HepG2 (cell line): ENCODE measurements around the gene PAXX. TPM values are rescaled to one million over a fixed set of nuclear protein-coding genes. Genes with fewer than 3 reads are reported as not detected.

Source experiments
- ATAC-seq: fragments of 200-7000 bp; cut with Tn5 transposase; 3 replicates; pipeline ENCODE4 v1.9.1; 2020; ENCODE audit warnings: mild to moderate bottlenecking, moderate library complexity
- BruUV-seq: library from RNA; stranded (reverse); fragments of 400-500 nt; replicated peaks from 2 replicates; lab custom pipeline; 2021; lab: Mats Ljungman, UMichigan
- CTCF ChIA-PET: fragments of 300-600 bp; formaldehyde crosslinking; extraction: SDS; loops from one replicate; lab custom pipeline; 2021; ENCODE audit warnings: low total read pairs, inconsistent platforms, low intra/inter-chr PET ratio; lab: Yijun Ruan, JAX
- POLR2A ChIA-PET: fragments of 350-600 bp; sonication (Branson Sonifier 250); formaldehyde crosslinking; loops from one replicate; lab custom pipeline; 2020; ENCODE audit warnings: antibody characterized with exemption, inconsistent platforms; lab: Yijun Ruan, JAX
- DNase-seq: peaks from one replicate; pipeline ENCODE4 v3.0.0-alpha.2; 2015; ENCODE audit warnings: low spot score
- FAIRE-seq: peaks from 3 replicates; lab custom pipeline; 2011; peaks lifted over from hg19 to GRCh38; lab: Jason Lieb, UNC
- H2AFZ ChIP-seq: one replicate; pipeline ENCODE4 v1.6.1; 2011; ENCODE audit warnings: low read length, inconsistent platforms
- H3K27ac ChIP-seq: fragments of 300-600 bp; 3 replicates; pipeline ENCODE4 v1.8.0; 2011; ENCODE audit warnings: mixed run types, mild to moderate bottlenecking, mixed read lengths, low read length, inconsistent platforms; ENCODE audit not compliant: insufficient read depth; ENCODE audit errors: extremely low read length
- H3K27me3 ChIP-seq, 2 experiments: fragments of 200-600 bp in 1 of 2; 2 replicates in 1 of 2; 3 replicates in 1 of 2; pipeline versions ENCODE4 v1.6.0 to v1.8.0; 2011; ENCODE audit warnings: low read length in 2 of 2, mild to moderate bottlenecking in 2 of 2, moderate library complexity in 2 of 2, inconsistent platforms in 1 of 2; ENCODE audit not compliant: insufficient read depth in 2 of 2, control insufficient read depth in 1 of 2
- H3K36me3 ChIP-seq, 2 experiments: fragments of 200-600 bp in 1 of 2; replicated peaks in 1 of 2; 2 replicates in 1 of 2; 3 replicates in 1 of 2; pipeline versions ENCODE4 v1.5.1 to v1.8.0; 2011; ENCODE audit warnings: low read length in 2 of 2, inconsistent platforms in 1 of 2; ENCODE audit not compliant: insufficient read depth in 2 of 2, control insufficient read depth in 1 of 2
- H3K4me1 ChIP-seq: 2 replicates; pipeline ENCODE4 v1.5.1; 2012; ENCODE audit warnings: low read length, inconsistent platforms; ENCODE audit not compliant: insufficient read depth
- H3K4me2 ChIP-seq: 2 replicates; pipeline ENCODE4 v1.6.0; 2011; ENCODE audit warnings: low read depth, low read length, inconsistent platforms
- H3K4me3 ChIP-seq, 3 experiments: fragments of 200-600 bp in 1 of 3; sonication (generic), shearing (Covaris generic) in 1 of 3; replicated peaks in 1 of 3; 2 replicates each; pipeline ENCODE4 v1.5.1; 2011 to 2016; ENCODE audit warnings: low read length in 3 of 3, inconsistent platforms in 2 of 3, low read depth in 2 of 3, mild to moderate bottlenecking in 2 of 3, control low read depth in 1 of 3, mixed read lengths in 1 of 3; ENCODE audit not compliant: insufficient read depth in 1 of 3
- H3K79me2 ChIP-seq: one replicate; pipeline ENCODE4 v1.6.1; 2011; ENCODE audit warnings: low read length, inconsistent platforms; ENCODE audit not compliant: insufficient read depth
- H3K9ac ChIP-seq: 2 replicates; pipeline ENCODE4 v1.6.0; 2011; ENCODE audit warnings: mild to moderate bottlenecking, low read depth, low read length, inconsistent platforms; ENCODE audit not compliant: insufficient read depth
- H3K9me3 ChIP-seq: 2 replicates; pipeline ENCODE4 v1.5.1; 2012; ENCODE audit warnings: mild to moderate bottlenecking, low read length
- H4K20me1 ChIP-seq: 2 replicates; pipeline ENCODE4 v1.6.0; 2011; ENCODE audit warnings: inconsistent platforms, mild to moderate bottlenecking, low read length, moderate library complexity; ENCODE audit not compliant: insufficient read depth
- ADNP ChIP-seq: sonication (generic); formaldehyde crosslinking; IDR thresholded peaks from 2 replicates; pipeline ENCODE4 v1.4.0; 2020; ENCODE audit warnings: missing genetic modification reagents
- CBFB ChIP-seq: sonication (generic); formaldehyde crosslinking; IDR thresholded peaks from 2 replicates; pipeline ENCODE4 v1.4.0; 2020; ENCODE audit warnings: missing genetic modification reagents
- DR1 ChIP-seq: sonication (generic); formaldehyde crosslinking; IDR thresholded peaks from 2 replicates; pipeline ENCODE4 v1.8.0; 2021; ENCODE audit warnings: mild to moderate bottlenecking, missing genetic modification reagents, inconsistent platforms
- ISL2 ChIP-seq: sonication (generic); formaldehyde crosslinking; IDR thresholded peaks from 2 replicates; pipeline ENCODE4 v1.5.0; 2020; ENCODE audit warnings: missing genetic modification reagents
- MED1 ChIP-seq: sonication (generic); formaldehyde crosslinking; IDR thresholded peaks from 2 replicates; pipeline ENCODE4 v1.4.0; 2020; ENCODE audit warnings: missing genetic modification reagents
- MTA1 ChIP-seq: sonication (generic); formaldehyde crosslinking; IDR thresholded peaks from 2 replicates; pipeline ENCODE4 v1.4.0; 2020; ENCODE audit warnings: missing genetic modification reagents, mild to moderate bottlenecking, borderline replicate concordance
- MYC ChIP-seq: sonication (generic); formaldehyde crosslinking; IDR thresholded peaks from 2 replicates; pipeline ENCODE4 v1.9.0; 2021; ENCODE audit warnings: missing genetic modification reagents, borderline replicate concordance
- NAIF1 ChIP-seq: sonication (generic); formaldehyde crosslinking; IDR thresholded peaks from 2 replicates; pipeline ENCODE4 v1.5.0; 2020; ENCODE audit warnings: mild to moderate bottlenecking, missing genetic modification reagents, borderline replicate concordance
- NFE2 ChIP-seq: sonication (generic); formaldehyde crosslinking; IDR thresholded peaks from 2 replicates; pipeline ENCODE4 v1.4.0; 2020; ENCODE audit warnings: missing genetic modification reagents
- NR2F6 ChIP-seq, 2 experiments: IDR thresholded peaks; 2 replicates each; pipeline ENCODE4 v1.6.1; 2016; ENCODE audit warnings: antibody characterized with exemption in 1 of 2, mild to moderate bottlenecking in 1 of 2
- SAP130 ChIP-seq: IDR thresholded peaks from 2 replicates; pipeline ENCODE4 v1.6.1; 2016; ENCODE audit warnings: low read depth
- SIN3B ChIP-seq: fragments of 150-350 bp; IDR thresholded peaks from 2 replicates; pipeline ENCODE4 v1.6.1; 2014; ENCODE audit warnings: low read length
- SMAD1 ChIP-seq: sonication (generic); formaldehyde crosslinking; IDR thresholded peaks from 2 replicates; pipeline ENCODE4 v1.4.0; 2020; ENCODE audit warnings: missing genetic modification reagents, low read depth, mild to moderate bottlenecking, borderline replicate concordance
- TMF1 ChIP-seq: sonication (generic); formaldehyde crosslinking; IDR thresholded peaks from 2 replicates; pipeline ENCODE4 v1.8.1; 2022; ENCODE audit warnings: low read depth, missing genetic modification reagents
- XRCC5 ChIP-seq: fragments of 200-400 bp; formaldehyde crosslinking; optimal IDR thresholded peaks from 2 replicates; pipeline ENCODE3; 2017; ENCODE audit warnings: mild to moderate bottlenecking, low read length
- ZBTB7B ChIP-seq: sonication (generic); formaldehyde crosslinking; IDR thresholded peaks from 2 replicates; pipeline ENCODE4 v1.4.0; 2020; ENCODE audit warnings: missing genetic modification reagents
- ZFP1 ChIP-seq: IDR thresholded peaks from 2 replicates; pipeline ENCODE4 v1.6.1; 2016
- ZNF264 ChIP-seq: sonication (generic); formaldehyde crosslinking; IDR thresholded peaks from 2 replicates; pipeline ENCODE4 v1.4.0; 2020; ENCODE audit warnings: missing genetic modification reagents
- ZNF451 ChIP-seq: sonication (generic); formaldehyde crosslinking; IDR thresholded peaks from 2 replicates; pipeline ENCODE4 v1.5.0; 2020; ENCODE audit warnings: mild to moderate bottlenecking, missing genetic modification reagents
- ZNF879 ChIP-seq: sonication (generic); formaldehyde crosslinking; IDR thresholded peaks from 2 replicates; pipeline ENCODE4 v1.8.1; 2023; ENCODE audit warnings: missing genetic modification reagents
- WGBS: methylation state at CpG from one replicate; pipeline ENCODE4 v1.1.6; 2017; ENCODE audit warnings: low lambda C conversion rate; 5-methylcytosine and 5-hydroxymethylcytosine counted together
- in situ Hi-C: cut with HindIII; loops from 2 replicates; pipeline ENCODE4 v1.10.0; 2017; ENCODE audit warnings: low pct_unique_long_range_greater_than_20kb; ENCODE audit not compliant: extremely low pct_ligation_motif_present
- intact Hi-C: fragments of 100-400 bp; cut with micrococcal nuclease; formaldehyde crosslinking; loops from one replicate; pipeline ENCODE4 v1.10.0; 2022; ENCODE audit not compliant: unreplicated experiment
- polyA plus RNA-seq, 8 experiments: library from polyadenylated mRNA; depleted of rRNA in 3 of 8; stranded (reverse) in 7 of 8; unstranded in 1 of 8; fragments of >200 nt; fragmentation: Illumina TruSeq in 4 of 8; extraction: Trizol in 4 of 8; gene quantifications; 2 replicates each; pipeline versions ENCODE4 v1.2.1 to v1.2.3, GENCODE V29; 2011 to 2016; ENCODE audit warnings: low read depth in 4 of 8, missing spikeins in 1 of 8, mixed read lengths in 1 of 8; ENCODE audit not compliant: insufficient read depth in 1 of 8
- total RNA-seq, 5 experiments: library from RNA; depleted of rRNA; stranded (reverse); fragments of >200 nt; fragmentation: Illumina TruSeq; extraction: Trizol; gene quantifications; 2 replicates each; pipeline ENCODE4 v1.2.3, GENCODE V29; 2016; ENCODE audit warnings: low read depth in 1 of 5
- TF ChIP-seq, protein P1 (sequence below): sonication (generic); formaldehyde crosslinking; IDR thresholded peaks from 2 replicates; pipeline ENCODE4 v1.5.1; 2020; ENCODE audit warnings: mild to moderate bottlenecking, missing genetic modification reagents, borderline replicate concordance
- TF ChIP-seq, protein P2 (sequence below): sonication (generic); formaldehyde crosslinking; IDR thresholded peaks from 2 replicates; pipeline ENCODE4 v1.4.0; 2020; ENCODE audit warnings: mild to moderate bottlenecking, low read depth, missing genetic modification reagents

The PAXX gene
- total and polyA plus RNA-seq, 2 of the 13 experiments (the other 11 are each of a cell fraction or from before 2014, with no cell fraction given): 14.0 to 31.9 TPM

DNA sequence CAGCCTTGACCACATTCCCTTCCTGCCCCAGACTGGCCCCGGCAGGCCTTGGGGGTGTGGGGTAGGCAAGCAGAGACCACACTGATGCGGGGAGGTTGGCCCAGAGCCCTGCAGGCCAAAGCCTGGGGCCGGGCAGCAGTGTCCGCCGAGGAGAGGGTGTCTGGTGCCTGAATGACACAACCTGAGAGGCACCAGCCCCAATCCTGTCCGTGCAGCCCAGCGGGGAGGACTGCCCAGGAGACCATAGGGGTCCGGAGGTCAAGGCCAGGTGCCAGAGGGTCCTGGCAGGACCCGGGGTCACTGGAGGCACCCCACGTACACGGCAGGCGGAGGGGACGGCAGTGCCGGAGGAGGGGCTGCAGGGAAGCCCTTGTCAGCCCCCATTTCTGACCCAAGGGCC, 20.5 kb upstream of the PAXX start:
- peaks cover 40% of the 10 kb centered on the region for H3K4me1 ChIP-seq
- WGBS: no CpG with 5 or more reads among the region's 14 CpGs
- DNase-seq: no peak
- H3K27me3 ChIP-seq: peaks cover 30 to 75% of the 10 kb centered on the region in 2 experiments
- no peaks in the 10 kb centered on the region for H3K36me3 ChIP-seq
- ChIA-PET POLR2A (interaction anchor here (1.5 kb wide), 1 partner anchor 20 kb away, joined by 3 read pairs; the partner anchor contains the start of gene PAXX), CTCF (no interaction called here)
- no peak overlapping the region for H3K27ac ChIP-seq
- H2AFZ ChIP-seq: no peak overlapping the region
- in situ Hi-C loops (no loop called here), intact Hi-C loops (no loop called here)
- H4K20me1 ChIP-seq: no peaks in the 10 kb centered on the region
- no TSS peak for BruUV-seq
- H3K9me3 ChIP-seq: no peaks in the 10 kb centered on the region
- H3K4me2 ChIP-seq: peak overlapping the region; percentile 39; the same call in 1 of the 2 replicates
- H3K79me2 ChIP-seq: no peaks in the 10 kb centered on the region
- peak; percentile 14 for ATAC-seq
- FAIRE-seq: no peak
- H3K4me3 ChIP-seq: 0 out of 6 replicates have a peak overlapping the region, but pooled peaks of 1 of the 3 experiments have one; percentile 19
- no peak overlapping the region for H3K9ac ChIP-seq
- TF ChIP-seq CBFB (no peak), MED1 (CRISPR knock-in tag) (no peak), MTA1 (CRISPR knock-in tag) (0 out of 2 replicates have a peak, but pooled peaks have one; percentile 55), DR1 (CRISPR knock-in tag) (no peak), SAP130 (CRISPR knock-in tag) (no peak), NFE2 (no peak), TMF1 (CRISPR knock-in tag) (no peak), ADNP (CRISPR knock-in tag) (no peak), ZNF451 (CRISPR knock-in tag) (no peak), ZFP1 (no peak), NAIF1 (CRISPR knock-in tag) (no peak), XRCC5 (peak; percentile 16), ZNF264 (CRISPR knock-in tag) (no peak), NR2F6 (IDR thresholded peaks at IDR 0.05) (no peak), NR2F6 (CRISPR knock-in tag; IDR thresholded peaks at IDR 0.05) (0 out of 2 replicates have a peak, but pooled peaks have one; percentile 27), MYC (no peak), ISL2 (CRISPR knock-in tag) (no peak), SMAD1 (CRISPR knock-in tag) (no peak), ZBTB7B (CRISPR knock-in tag) (peak; percentile 18; the same call in 1 of the 2 replicates), SIN3B (no peak), ZNF879 (no peak)
- TF ChIP-seq, protein P1, sequence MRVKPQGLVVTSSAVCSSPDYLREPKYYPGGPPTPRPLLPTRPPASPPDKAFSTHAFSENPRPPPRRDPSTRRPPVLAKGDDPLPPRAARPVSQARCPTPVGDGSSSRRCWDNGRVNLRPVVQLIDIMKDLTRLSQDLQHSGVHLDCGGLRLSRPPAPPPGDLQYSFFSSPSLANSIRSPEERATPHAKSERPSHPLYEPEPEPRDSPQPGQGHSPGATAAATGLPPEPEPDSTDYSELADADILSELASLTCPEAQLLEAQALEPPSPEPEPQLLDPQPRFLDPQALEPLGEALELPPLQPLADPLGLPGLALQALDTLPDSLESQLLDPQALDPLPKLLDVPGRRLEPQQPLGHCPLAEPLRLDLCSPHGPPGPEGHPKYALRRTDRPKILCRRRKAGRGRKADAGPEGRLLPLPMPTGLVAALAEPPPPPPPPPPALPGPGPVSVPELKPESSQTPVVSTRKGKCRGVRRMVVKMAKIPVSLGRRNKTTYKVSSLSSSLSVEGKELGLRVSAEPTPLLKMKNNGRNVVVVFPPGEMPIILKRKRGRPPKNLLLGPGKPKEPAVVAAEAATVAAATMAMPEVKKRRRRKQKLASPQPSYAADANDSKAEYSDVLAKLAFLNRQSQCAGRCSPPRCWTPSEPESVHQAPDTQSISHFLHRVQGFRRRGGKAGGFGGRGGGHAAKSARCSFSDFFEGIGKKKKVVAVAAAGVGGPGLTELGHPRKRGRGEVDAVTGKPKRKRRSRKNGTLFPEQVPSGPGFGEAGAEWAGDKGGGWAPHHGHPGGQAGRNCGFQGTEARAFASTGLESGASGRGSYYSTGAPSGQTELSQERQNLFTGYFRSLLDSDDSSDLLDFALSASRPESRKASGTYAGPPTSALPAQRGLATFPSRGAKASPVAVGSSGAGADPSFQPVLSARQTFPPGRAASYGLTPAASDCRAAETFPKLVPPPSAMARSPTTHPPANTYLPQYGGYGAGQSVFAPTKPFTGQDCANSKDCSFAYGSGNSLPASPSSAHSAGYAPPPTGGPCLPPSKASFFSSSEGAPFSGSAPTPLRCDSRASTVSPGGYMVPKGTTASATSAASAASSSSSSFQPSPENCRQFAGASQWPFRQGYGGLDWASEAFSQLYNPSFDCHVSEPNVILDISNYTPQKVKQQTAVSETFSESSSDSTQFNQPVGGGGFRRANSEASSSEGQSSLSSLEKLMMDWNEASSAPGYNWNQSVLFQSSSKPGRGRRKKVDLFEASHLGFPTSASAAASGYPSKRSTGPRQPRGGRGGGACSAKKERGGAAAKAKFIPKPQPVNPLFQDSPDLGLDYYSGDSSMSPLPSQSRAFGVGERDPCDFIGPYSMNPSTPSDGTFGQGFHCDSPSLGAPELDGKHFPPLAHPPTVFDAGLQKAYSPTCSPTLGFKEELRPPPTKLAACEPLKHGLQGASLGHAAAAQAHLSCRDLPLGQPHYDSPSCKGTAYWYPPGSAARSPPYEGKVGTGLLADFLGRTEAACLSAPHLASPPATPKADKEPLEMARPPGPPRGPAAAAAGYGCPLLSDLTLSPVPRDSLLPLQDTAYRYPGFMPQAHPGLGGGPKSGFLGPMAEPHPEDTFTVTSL (CRISPR knock-in tag): no peak
- TF ChIP-seq, protein P2, sequence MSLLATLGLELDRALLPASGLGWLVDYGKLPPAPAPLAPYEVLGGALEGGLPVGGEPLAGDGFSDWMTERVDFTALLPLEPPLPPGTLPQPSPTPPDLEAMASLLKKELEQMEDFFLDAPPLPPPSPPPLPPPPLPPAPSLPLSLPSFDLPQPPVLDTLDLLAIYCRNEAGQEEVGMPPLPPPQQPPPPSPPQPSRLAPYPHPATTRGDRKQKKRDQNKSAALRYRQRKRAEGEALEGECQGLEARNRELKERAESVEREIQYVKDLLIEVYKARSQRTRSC (CRISPR knock-in tag): peak; percentile 35; the same call in 1 of the 2 replicates
